K562 (cell line): ENCODE data around the gene TSHR. TPM values are rescaled to one million over a fixed set of nuclear protein-coding genes. Genes with fewer than 3 reads are reported as not detected.

Experiments
- ATF1 ChIP-seq, 2 experiments: fragments of 450-650 bp in 1 of 2; IDR thresholded peaks; 2 replicates each; pipeline ENCODE4 v1.6.1; 2016; ENCODE audit warnings: missing compliant biosample characterization in 1 of 2, missing genetic modification characterization in 1 of 2
- CEBPG ChIP-seq, 3 experiments: fragments of 200-800 bp in 1 of 3; sonication (Bioruptor generic) in 1 of 3; sonication (generic) in 1 of 3; formaldehyde crosslinking in 1 of 3; IDR thresholded peaks in 2 of 3; conservative IDR thresholded peaks in 1 of 3; 2 replicates each; pipeline versions ENCODE4 v1.6.1 to v1.8.0; 2016 to 2022; ENCODE audit warnings: missing compliant biosample characterization in 2 of 3, missing genetic modification characterization in 2 of 3, mild to moderate bottlenecking in 1 of 3, missing genetic modification reagents in 1 of 3
- GABPA ChIP-seq: fragments of 200-800 bp; sonication (Bioruptor generic); conservative IDR thresholded peaks from 2 replicates; pipeline ENCODE4 v1.6.1; 2016; ENCODE audit warnings: low read depth, missing genetic modification characterization, missing compliant biosample characterization
- L3MBTL2 ChIP-seq: fragments of 450-650 bp; IDR thresholded peaks from 2 replicates; pipeline ENCODE4 v1.6.1; 2016; ENCODE audit warnings: mild to moderate bottlenecking, moderate library complexity
- LARP7 ChIP-seq: fragments of 450-650 bp; IDR thresholded peaks from 2 replicates; pipeline ENCODE4 v1.6.1; 2016
- MCM7 ChIP-seq, 2 experiments: fragments of 450-650 bp; IDR thresholded peaks; 2 replicates each; pipeline ENCODE4 v1.6.1; 2016 to 2018
- PTBP1 ChIP-seq: fragments of 200-400 bp; formaldehyde crosslinking; IDR thresholded peaks from 2 replicates; pipeline ENCODE4 v1.6.1; 2017; ENCODE audit warnings: low read depth, low read length
- RAD21 ChIP-seq, 2 experiments: fragments of 250-450 bp in 1 of 2; fragments of 450-650 bp in 1 of 2; sonication (Bioruptor Pico) in 1 of 2; formaldehyde crosslinking in 1 of 2; IDR thresholded peaks in 1 of 2; conservative IDR thresholded peaks in 1 of 2; 2 replicates each; pipeline versions ENCODE4 v1.4.0 to v1.8.0; 2020 to 2022; ENCODE audit warnings: mild to moderate bottlenecking in 2 of 2, moderate library complexity in 1 of 2
- RBM14 ChIP-seq: fragments of 200-400 bp; formaldehyde crosslinking; IDR thresholded peaks from 2 replicates; pipeline ENCODE4 v1.6.1; 2018; ENCODE audit warnings: low read depth, mild to moderate bottlenecking, low read length, moderate library complexity, borderline replicate concordance; ENCODE audit not compliant: insufficient read depth
- SMAD1 ChIP-seq: fragments of 150-350 bp; IDR thresholded peaks from 2 replicates; pipeline ENCODE4 v1.6.1; 2014; ENCODE audit warnings: low read length, low read depth; ENCODE audit not compliant: partially characterized antibody
- TFAM ChIP-seq: fragments of 250-450 bp; sonication (Bioruptor Pico); conservative IDR thresholded peaks from 2 replicates; pipeline ENCODE4 v1.5.0; 2021; ENCODE audit warnings: mild to moderate bottlenecking, moderate library complexity
- THAP12 ChIP-seq: fragments of 250-450 bp; sonication (Bioruptor Pico); IDR thresholded peaks from 2 replicates; pipeline ENCODE4 v1.9.0; 2021; ENCODE audit warnings: mild to moderate bottlenecking, inconsistent platforms
- TSC22D4 ChIP-seq: fragments of 450-650 bp; IDR thresholded peaks from 2 replicates; pipeline ENCODE4 v1.6.1; 2016; ENCODE audit warnings: missing genetic modification characterization, missing biosample characterization, control low read depth
- ZBTB40 ChIP-seq, 2 experiments: fragments of 450-650 bp in 1 of 2; sonication (generic) in 1 of 2; formaldehyde crosslinking in 1 of 2; IDR thresholded peaks; 2 replicates each; pipeline versions ENCODE4 v1.7.1 to v1.9.0; 2016 to 2022; ENCODE audit warnings: inconsistent platforms in 1 of 2, mild to moderate bottlenecking in 1 of 2, missing genetic modification reagents in 1 of 2
- polyA plus RNA-seq, 8 experiments: library from polyadenylated mRNA; depleted of rRNA in 4 of 8; stranded (reverse) in 5 of 8; unstranded in 3 of 8; fragments of >200 nt; fragmentation: Nextera tagmentation in 2 of 8; fragmentation: Illumina TruSeq in 1 of 8; extraction: Ambion mirVana in 2 of 8; extraction: Trizol in 1 of 8; gene quantifications; 2 replicates each; pipeline versions ENCODE4 v1.2.1 to v1.2.3, GENCODE V29; 2011 to 2014; ENCODE audit warnings: inconsistent platforms in 1 of 8, missing spikeins in 1 of 8
- total RNA-seq, 7 experiments: library from RNA; depleted of rRNA in 6 of 7; stranded (reverse); fragments of >200 nt in 6 of 7; fragmentation: Illumina TruSeq in 2 of 7; extraction: Trizol in 2 of 7; gene quantifications; 2 replicates each; pipeline versions ENCODE4 v1.2.1 to v1.2.3, GENCODE V29; 2011 to 2021; ENCODE audit warnings: low replicate concordance in 1 of 7

TSHR gene
- total and polyA plus RNA-seq, 9 of the 15 experiments (the other 6 are each of a cell fraction or from before 2014, with no cell fraction given) = 0.01 to 0.10 TPM; not detected in 7

DNA sequence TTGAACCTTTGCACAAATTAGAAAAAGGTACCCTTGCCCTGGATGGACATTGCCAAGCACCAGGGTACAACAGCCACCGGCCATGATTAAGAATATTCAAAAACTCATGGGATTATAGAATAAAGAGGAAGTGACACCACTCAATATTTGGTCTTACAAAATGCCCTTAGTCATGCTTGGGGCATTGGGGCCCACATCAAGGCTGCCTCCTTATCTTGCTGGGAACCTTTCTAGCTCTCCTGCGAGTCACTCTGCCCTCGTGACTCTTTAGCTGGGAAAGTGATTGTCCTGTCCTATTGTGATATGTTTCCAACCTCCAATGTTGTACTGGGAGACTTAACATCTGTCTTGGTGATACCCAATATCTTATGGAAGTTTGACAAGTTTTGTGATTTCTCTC lies 207.5 kb downstream of the TSHR start (continued):
- no peak for TF ChIP-seq GABPA (tag)
- no peak for TF ChIP-seq TFAM (CRISPR knock-in tag)
- TF ChIP-seq CEBPG (CRISPR knock-in tag; IDR thresholded peaks at IDR 0.05) = no peak
- no peak for TF ChIP-seq CEBPG (tag; conservative IDR thresholded peaks at IDR 0.05 in 1 of 2, IDR thresholded peaks at IDR 0.05 in 1 of 2)
- no peak for TF ChIP-seq SMAD1
- no peak for TF ChIP-seq RBM14
- TF ChIP-seq L3MBTL2 = peak; percentile 28; the same call in 1 of the 2 replicates
- no peak for TF ChIP-seq MCM7 (IDR thresholded peaks at IDR 0.05)
- no peak for TF ChIP-seq THAP12 (CRISPR knock-in tag)
- TF ChIP-seq LARP7 = no peak
- no peak for TF ChIP-seq PTBP1
- no peak for TF ChIP-seq ZBTB40 (IDR thresholded peaks at IDR 0.05)
- no peak for TF ChIP-seq ZBTB40 (CRISPR knock-in tag; IDR thresholded peaks at IDR 0.05)
- 0 out of 4 replicates have a peak, but pooled peaks of 1 of the 2 experiments have one; percentile 6 for TF ChIP-seq RAD21 (CRISPR knock-in tag; conservative IDR thresholded peaks at IDR 0.05 in 1 of 2, IDR thresholded peaks at IDR 0.05 in 1 of 2)
- TF ChIP-seq TSC22D4 = no peak
- TF ChIP-seq ATF1 (CRISPR knock-in tag; IDR thresholded peaks at IDR 0.05) = no peak
- 0 out of 2 replicates have a peak, but pooled peaks have one; percentile 33 for TF ChIP-seq ATF1 (tag; IDR thresholded peaks at IDR 0.05)
